ENCODE data around the gene KLHDC8A.

Gene KLHDC8A

DNA sequence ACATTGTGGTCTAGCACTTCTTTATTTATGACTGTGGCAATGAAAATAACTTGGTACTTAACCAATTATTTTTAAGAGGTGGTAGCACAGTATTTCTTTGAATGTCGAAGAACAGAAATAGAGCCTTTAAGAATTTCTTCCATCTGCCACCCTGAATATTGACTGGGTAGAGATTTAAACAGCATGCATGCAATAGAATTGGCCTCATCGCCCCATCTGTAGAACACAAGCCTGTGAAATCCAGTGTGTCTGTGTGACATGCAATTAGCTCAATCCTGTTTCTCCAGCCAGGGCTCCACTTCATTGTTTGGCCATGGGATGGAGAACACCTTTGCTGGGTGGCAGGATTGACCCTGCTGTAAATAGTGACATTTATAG is 17.1 kb upstream of the KLHDC8A start:
- H3K27me3 ChIP-seq (ENCODE audit: insufficient read depth, low read depth) = no peaks in the 10 kb centered on the region
- H3K9ac ChIP-seq = no peak overlapping the region

DNA sequence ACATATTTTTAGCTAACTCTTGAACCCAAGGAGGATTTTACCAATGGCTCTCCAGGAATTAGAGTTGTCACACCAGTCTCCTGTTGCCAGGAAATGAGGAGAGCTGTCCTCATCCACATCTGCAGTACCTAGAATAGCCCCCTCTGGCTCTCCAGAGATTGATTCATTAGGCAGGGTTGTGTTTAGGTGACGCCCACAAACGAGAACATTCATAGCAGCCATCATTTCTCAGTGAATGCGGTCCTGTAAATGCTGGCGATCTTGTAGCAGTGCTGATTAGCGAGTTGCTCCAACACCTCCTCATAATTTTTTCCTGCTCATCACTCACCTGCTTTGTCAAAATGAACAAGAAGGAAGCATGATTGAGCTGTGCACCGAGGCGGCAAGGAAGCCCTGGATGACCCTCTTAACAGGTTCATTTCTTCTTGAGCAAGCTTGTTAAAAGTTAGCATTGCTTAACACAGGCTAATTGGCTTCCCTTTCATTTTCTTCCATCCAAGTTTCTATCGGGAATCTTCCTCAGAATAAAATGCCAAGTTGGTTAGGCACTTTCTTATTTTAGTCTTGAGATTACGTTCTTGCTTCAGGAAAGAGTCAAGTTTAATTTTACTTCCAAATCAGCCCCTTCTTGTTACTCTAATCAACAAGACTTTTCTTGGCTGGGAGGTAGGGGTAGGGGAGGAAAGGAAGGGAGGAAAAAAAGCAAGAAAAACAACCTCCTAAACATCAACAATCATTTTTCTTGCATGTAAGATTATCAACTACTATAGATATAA is 16.5 kb upstream of the KLHDC8A start:
- no peak overlapping the region for H3K4me3 ChIP-seq (IDR thresholded peaks at IDR 0.05; ENCODE audit: insufficient read depth, low read depth, low read length)
- no peak overlapping the region for H3K27ac ChIP-seq
- no peak overlapping the region for H3K4me2 ChIP-seq
- no peaks in the 10 kb centered on the region for H3K79me2 ChIP-seq (ENCODE audit: insufficient read depth, low read depth)
- H3K4me1 ChIP-seq (ENCODE audit: low read depth, poor library complexity, severe bottlenecking) = peaks cover 5% of the 10 kb centered on the region
- TF ChIP-seq, protein P1, sequence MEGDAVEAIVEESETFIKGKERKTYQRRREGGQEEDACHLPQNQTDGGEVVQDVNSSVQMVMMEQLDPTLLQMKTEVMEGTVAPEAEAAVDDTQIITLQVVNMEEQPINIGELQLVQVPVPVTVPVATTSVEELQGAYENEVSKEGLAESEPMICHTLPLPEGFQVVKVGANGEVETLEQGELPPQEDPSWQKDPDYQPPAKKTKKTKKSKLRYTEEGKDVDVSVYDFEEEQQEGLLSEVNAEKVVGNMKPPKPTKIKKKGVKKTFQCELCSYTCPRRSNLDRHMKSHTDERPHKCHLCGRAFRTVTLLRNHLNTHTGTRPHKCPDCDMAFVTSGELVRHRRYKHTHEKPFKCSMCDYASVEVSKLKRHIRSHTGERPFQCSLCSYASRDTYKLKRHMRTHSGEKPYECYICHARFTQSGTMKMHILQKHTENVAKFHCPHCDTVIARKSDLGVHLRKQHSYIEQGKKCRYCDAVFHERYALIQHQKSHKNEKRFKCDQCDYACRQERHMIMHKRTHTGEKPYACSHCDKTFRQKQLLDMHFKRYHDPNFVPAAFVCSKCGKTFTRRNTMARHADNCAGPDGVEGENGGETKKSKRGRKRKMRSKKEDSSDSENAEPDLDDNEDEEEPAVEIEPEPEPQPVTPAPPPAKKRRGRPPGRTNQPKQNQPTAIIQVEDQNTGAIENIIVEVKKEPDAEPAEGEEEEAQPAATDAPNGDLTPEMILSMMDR (conservative IDR thresholded peaks at IDR 0.05; ENCODE audit: low read depth, low read length) = no peak
- no peaks in the 10 kb centered on the region for H3K27me3 ChIP-seq (ENCODE audit: insufficient read depth, low read depth)
- H3K36me3 ChIP-seq (ENCODE audit: insufficient read depth) = no peaks in the 10 kb centered on the region
- H4K20me1 ChIP-seq (ENCODE audit: insufficient read depth) = no peaks in the 10 kb centered on the region
- H3K9ac ChIP-seq = no peak overlapping the region
- H2AFZ ChIP-seq (ENCODE audit: low read depth) = no peak overlapping the region

More for the DNA sequence above, 17.1 kb upstream of the KLHDC8A start:
- TF ChIP-seq, protein P1 (conservative IDR thresholded peaks at IDR 0.05; ENCODE audit: low read depth, low read length) = no peak
- Histone ChIP-seq H2AFZ (ENCODE audit: low read depth) (no peak overlapping the region), H3K4me1 (ENCODE audit: low read depth, poor library complexity, severe bottlenecking) (peaks cover 5% of the 10 kb centered on the region), H3K36me3 (ENCODE audit: insufficient read depth) (no peaks in the 10 kb centered on the region), H3K4me2 (no peak overlapping the region), H3K4me3 (IDR thresholded peaks at IDR 0.05; ENCODE audit: insufficient read depth, low read depth, low read length) (no peak overlapping the region), H3K27ac (no peak overlapping the region), H3K79me2 (ENCODE audit: insufficient read depth, low read depth) (no peaks in the 10 kb centered on the region), H4K20me1 (ENCODE audit: insufficient read depth) (no peaks in the 10 kb centered on the region)

DNA sequence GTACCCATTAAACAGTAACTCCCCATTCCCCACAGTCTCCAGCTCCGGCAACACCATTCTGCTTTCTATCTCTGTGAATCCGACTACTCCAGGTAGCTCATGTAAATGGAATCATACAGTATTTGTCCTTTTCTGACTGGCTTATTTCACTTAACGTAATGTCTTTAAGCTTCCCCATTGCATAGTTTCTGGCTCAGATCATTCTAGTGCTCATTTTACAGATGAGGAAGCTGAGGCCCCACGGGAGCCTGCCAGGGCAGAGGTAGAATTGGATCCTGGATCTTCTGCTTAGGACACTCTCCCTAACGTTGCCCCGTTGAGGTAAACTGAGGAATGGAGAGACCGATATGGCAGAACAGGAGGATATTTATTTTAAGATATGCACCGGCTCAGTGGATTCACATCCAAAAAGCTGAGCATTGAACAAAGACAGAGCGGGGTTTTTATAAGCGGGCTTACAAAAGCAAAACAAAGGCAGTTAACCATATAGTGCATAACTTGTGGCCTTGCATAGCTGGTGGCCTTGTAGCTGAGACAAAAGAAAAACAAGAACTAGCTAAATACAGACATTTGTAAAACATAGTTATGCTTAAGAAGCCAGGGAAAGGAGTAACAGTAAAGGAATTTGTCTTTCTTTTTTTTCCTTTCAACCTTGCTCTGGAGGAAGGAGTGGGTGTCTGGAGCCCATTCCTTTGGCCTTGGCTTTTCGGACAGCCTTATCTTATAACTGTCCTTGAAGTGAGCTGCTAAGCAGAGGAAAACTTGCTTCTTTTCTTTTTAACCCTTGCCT is 15.3 kb upstream of the KLHDC8A start:
- no peaks in the 10 kb centered on the region for H4K20me1 ChIP-seq (ENCODE audit: insufficient read depth)
- no peak overlapping the region for H3K4me2 ChIP-seq
- TF ChIP-seq, protein P1 (conservative IDR thresholded peaks at IDR 0.05; ENCODE audit: low read depth, low read length) = no peak
- no peak overlapping the region for H3K9ac ChIP-seq
- peaks cover 5% of the 10 kb centered on the region for H3K4me1 ChIP-seq (ENCODE audit: low read depth, poor library complexity, severe bottlenecking)
- no peak overlapping the region for H3K4me3 ChIP-seq (IDR thresholded peaks at IDR 0.05; ENCODE audit: insufficient read depth, low read depth, low read length)
- H3K27me3 ChIP-seq (ENCODE audit: insufficient read depth, low read depth) = no peaks in the 10 kb centered on the region
- no peaks in the 10 kb centered on the region for H3K36me3 ChIP-seq (ENCODE audit: insufficient read depth)
- H2AFZ ChIP-seq (ENCODE audit: low read depth) = no peak overlapping the region
- H3K79me2 ChIP-seq (ENCODE audit: insufficient read depth, low read depth) = no peaks in the 10 kb centered on the region
- H3K27ac ChIP-seq = no peak overlapping the region

DNA sequence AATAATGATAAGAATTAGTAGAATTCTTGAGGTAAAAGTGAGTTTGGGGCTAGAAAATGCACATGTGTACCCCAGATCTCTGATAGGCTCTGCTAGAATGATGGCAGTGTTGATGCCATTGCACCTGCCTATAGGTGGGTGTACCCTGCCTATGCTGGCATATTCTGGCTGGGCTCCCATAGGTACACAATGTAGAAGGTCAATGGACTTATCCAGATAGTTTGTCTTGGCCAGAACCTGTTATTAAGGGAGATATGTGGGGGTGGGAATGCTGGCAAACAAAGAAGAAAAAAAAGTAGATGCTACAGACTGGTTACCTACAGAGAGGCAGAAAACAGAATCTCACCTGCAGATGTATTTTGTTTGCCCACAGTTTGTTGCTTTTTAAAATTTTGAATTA is 14.1 kb upstream of the KLHDC8A start:
- no peaks in the 10 kb centered on the region for H3K79me2 ChIP-seq (ENCODE audit: insufficient read depth, low read depth)
- H3K4me1 ChIP-seq (ENCODE audit: low read depth, poor library complexity, severe bottlenecking) = peaks cover 5% of the 10 kb centered on the region
- H3K27ac ChIP-seq = no peak overlapping the region
- TF ChIP-seq, protein P1 (conservative IDR thresholded peaks at IDR 0.05; ENCODE audit: low read depth, low read length) = no peak
- no peaks in the 10 kb centered on the region for H3K36me3 ChIP-seq (ENCODE audit: insufficient read depth)
- no peak overlapping the region for H3K4me2 ChIP-seq
- H3K4me3 ChIP-seq (IDR thresholded peaks at IDR 0.05; ENCODE audit: insufficient read depth, low read depth, low read length) = no peak overlapping the region
- no peaks in the 10 kb centered on the region for H3K27me3 ChIP-seq (ENCODE audit: insufficient read depth, low read depth)
- H2AFZ ChIP-seq (ENCODE audit: low read depth) = no peak overlapping the region
- H4K20me1 ChIP-seq (ENCODE audit: insufficient read depth) = no peaks in the 10 kb centered on the region
- no peak overlapping the region for H3K9ac ChIP-seq

All from KMS-11 (cell line).